GM13976 (cell line): Measurements from ENCODE around the gene TBC1D23.

Experiments used
- DNase-seq: peaks from one replicate; pipeline ENCODE4 v3.0.0; 2012; ENCODE audit warnings: low spot score
- CTCF ChIP-seq: IDR thresholded peaks from 2 replicates; pipeline ENCODE4 v1.5.1; 2012; ENCODE audit warnings: borderline replicate concordance, mild to moderate bottlenecking; ENCODE audit not compliant: insufficient read depth; ENCODE audit errors: extremely low read depth, missing control alignments, control extremely low read depth
- in situ Hi-C: fragments of 300-500 bp; cut with MboI; formaldehyde crosslinking; loops from one replicate; pipeline ENCODE4 v1.12.0; 2022; ENCODE audit warnings: low sequenced_read_pairs, mixed read lengths, inconsistent platforms; ENCODE audit not compliant: unreplicated experiment

Gene TBC1D23

DNA sequence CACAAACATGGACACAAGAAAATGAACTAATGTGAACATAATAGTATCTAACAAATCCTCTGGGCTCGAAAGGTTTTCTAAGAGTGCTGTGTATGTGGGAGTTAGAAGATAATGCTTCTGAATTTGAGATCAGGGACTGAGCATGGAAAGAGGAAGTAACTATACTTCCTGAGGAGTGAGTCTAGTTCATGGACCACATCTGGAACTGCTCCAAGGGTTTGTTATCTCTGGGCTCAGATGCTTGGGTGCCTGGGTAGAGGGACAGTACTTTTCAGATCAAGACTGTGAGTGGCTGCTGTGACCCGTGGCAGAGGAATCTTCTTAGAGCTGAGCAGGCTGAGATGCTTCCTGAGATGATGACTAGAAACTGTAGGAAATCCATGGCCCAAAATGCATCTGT is 28.5 kb downstream of the TBC1D23 start:
- DNase-seq = no peak

GRCh38 chr3:100295089-100295488 is 34.3 kb downstream of the TBC1D23 start:
- TF ChIP-seq CTCF = no peak
- in situ Hi-C loops = no loop called here
- no peak for DNase-seq

More for the DNA sequence above, 28.5 kb downstream of the TBC1D23 start:
- in situ Hi-C loops = no loop called here
- no peak for TF ChIP-seq CTCF

DNA sequence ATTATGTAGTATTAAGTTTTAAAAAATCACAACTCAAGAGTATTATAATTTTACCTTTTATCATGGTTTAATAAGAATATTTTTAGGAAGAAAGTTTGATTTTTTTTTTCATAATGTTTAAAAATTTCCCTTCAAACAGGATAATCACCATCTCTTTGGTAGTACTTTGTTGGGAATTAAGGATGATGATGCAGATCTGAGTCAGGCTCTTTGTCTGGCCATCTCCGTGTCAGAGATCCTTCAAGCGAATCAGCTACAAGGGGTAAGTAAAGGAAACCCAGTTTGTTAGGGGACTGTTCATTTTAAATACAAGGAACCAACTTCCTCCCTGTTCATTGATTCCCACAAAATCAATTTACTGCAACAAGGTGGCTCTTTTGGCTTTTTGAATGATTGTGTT is 37.0 kb downstream of the TBC1D23 start:
- no peak for TF ChIP-seq CTCF
- in situ Hi-C loops = no loop called here
- no peak for DNase-seq

DNA sequence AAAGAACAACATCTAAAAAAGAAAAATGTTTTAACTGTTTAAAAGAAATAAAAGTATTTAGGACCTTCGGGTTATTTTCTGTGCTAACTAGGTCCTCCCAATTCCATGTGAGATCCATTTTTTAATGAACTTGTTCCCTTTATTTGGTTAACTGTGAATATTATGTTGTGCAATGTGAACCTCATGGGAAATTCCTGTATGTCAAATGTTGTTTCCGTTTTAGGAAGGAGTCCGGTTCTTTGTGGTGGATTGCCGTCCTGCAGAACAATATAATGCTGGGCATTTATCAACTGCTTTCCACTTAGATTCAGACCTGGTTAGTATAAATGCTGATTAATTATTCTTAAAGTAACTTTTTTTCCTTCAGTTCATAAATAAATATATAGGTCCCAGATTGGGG is 38.2 kb downstream of the TBC1D23 start:
- no peak for TF ChIP-seq CTCF
- DNase-seq = no peak
- in situ Hi-C loops = no loop called here

- in situ Hi-C loops = no loop called here
- TF ChIP-seq CTCF = no peak
- no peak for DNase-seq
Observed at GRCh38 chr3:100306695-100307094, 45.9 kb downstream of the TBC1D23 start.

DNA sequence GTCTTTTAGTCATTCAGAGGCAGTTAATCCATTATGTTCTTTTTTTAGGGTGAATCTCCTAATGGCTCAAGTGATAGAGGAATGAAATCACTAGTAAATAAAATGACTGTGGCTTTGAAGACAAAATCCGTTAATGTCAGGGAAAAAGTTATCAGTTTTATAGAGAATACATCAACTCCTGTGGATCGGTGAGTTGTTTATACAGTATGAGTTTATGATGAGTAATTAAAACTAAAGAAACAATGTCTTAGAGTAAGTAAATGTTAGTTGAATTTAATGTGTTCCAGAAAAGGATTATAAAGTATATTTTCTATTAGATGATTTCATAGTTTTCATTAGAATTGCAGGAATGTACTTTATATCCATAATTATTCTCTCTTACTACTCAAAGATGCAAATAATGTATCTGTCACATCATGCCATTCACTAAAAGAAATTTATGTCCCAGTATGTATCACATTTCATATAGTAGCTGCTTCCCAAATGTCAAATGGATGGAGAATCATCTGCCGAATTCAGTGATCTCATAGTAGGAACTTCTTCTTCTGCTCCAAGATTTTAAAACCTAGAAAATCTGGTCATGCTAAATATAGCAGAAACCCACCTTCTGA is 49.7 kb downstream of the TBC1D23 start:
- no peak for TF ChIP-seq CTCF
- no peak for DNase-seq
- in situ Hi-C loops = loop anchor here (10.0 kb wide), 1 partner anchor 284 kb away; no protein-coding TSS in a partner anchor
